HuH-7.5 (cell line): Measurements from ENCODE around the gene KIAA1217.

Source experiments
- DNase-seq: peaks from one replicate; pipeline ENCODE4 v3.0.0; 2011; ENCODE audit warnings: low spot score

The KIAA1217 gene

GRCh38 chr10:24247841-24248240, 38.9 kb downstream of the KIAA1217 start:
- no peak for DNase-seq

- no peak for DNase-seq
Observed at GRCh38 chr10:24249829-24250415, 41.0 kb downstream of the KIAA1217 start.

GRCh38 chr10:24251547-24251946, 42.6 kb downstream of the KIAA1217 start:
- no peak for DNase-seq

- no peak for DNase-seq
Observed at GRCh38 chr10:24254180-24254579, 45.2 kb downstream of the KIAA1217 start.

GRCh38 chr10:24255115-24255880, 46.4 kb downstream of the KIAA1217 start:
- DNase-seq: no peak

GRCh38 chr10:24255881-24256311, 47.0 kb downstream of the KIAA1217 start:
- no peak for DNase-seq

- no peak for DNase-seq
Observed at GRCh38 chr10:24256619-24257107, 47.7 kb downstream of the KIAA1217 start.

- DNase-seq: no peak
Observed at GRCh38 chr10:24257588-24257987, 48.6 kb downstream of the KIAA1217 start.

GRCh38 chr10:24259365-24260130, 50.6 kb downstream of the KIAA1217 start:
- no peak for DNase-seq

GRCh38 chr10:24261627-24262026, 52.7 kb downstream of the KIAA1217 start:
- DNase-seq: no peak

GRCh38 chr10:24262929-24263590, 54.1 kb downstream of the KIAA1217 start:
- no peak for DNase-seq

GRCh38 chr10:24269476-24269875, 60.5 kb downstream of the KIAA1217 start:
- no peak for DNase-seq

GRCh38 chr10:24272374-24272773, 63.4 kb downstream of the KIAA1217 start:
- DNase-seq: no peak

- DNase-seq: no peak
Observed at GRCh38 chr10:24277277-24277676, 68.3 kb downstream of the KIAA1217 start.

- DNase-seq: no peak
Observed at GRCh38 chr10:24277771-24278170, 68.8 kb downstream of the KIAA1217 start.

GRCh38 chr10:24278176-24278889, 69.4 kb downstream of the KIAA1217 start:
- no peak for DNase-seq

- DNase-seq: no peak
Observed at GRCh38 chr10:24279166-24279565, 70.2 kb downstream of the KIAA1217 start.

GRCh38 chr10:24287559-24288195, 78.7 kb downstream of the KIAA1217 start:
- DNase-seq: no peak

GRCh38 chr10:24288581-24288980, 79.6 kb downstream of the KIAA1217 start:
- no peak for DNase-seq

- no peak for DNase-seq
Observed at GRCh38 chr10:24289235-24289634, 80.3 kb downstream of the KIAA1217 start.
